Activated CD4-positive, CD25-positive, alpha-beta regulatory T cell treated with anti-CD3 and anti-CD28 coated beads, Interleukin-2, amount 50 U/mL, for 24 hours (primary cell): Measurements from ENCODE around the gene PDE6A.
"Not testable (repeated sequence)": the region's sequence is repeated elsewhere in the genome, so short reads cannot be mapped to it uniquely, and the experiment has no call there.

ENCODE experiments used
- ATAC-seq, 2 donors: fragments of 150-1000 bp; cut with Tn5 transposase; one replicate each; pipeline ENCODE4 v1.10.0; 2021; ENCODE audit warnings: mild to moderate bottlenecking in 1 of 2, moderate library complexity in 1 of 2

Gene PDE6A

DNA sequence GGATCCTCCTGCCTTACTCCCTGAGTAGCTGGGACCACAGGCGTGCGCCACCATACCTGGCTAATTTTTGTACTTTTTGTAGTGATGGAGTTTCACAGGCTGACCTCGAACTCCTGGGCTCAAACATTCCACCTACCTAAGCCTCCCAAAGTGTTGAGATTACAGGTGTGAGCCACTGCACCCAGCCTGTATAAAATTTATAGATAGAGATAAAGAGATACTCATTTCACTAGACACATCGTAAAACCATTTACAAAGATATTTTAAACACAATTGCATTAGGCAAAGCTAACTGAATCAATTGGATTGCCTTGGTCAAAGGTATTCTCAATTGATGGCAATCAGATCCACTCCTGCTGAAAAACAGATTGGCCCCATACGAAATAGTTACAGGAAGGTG, 52.0 kb downstream of the PDE6A start:
- ATAC-seq, result no peak

DNA sequence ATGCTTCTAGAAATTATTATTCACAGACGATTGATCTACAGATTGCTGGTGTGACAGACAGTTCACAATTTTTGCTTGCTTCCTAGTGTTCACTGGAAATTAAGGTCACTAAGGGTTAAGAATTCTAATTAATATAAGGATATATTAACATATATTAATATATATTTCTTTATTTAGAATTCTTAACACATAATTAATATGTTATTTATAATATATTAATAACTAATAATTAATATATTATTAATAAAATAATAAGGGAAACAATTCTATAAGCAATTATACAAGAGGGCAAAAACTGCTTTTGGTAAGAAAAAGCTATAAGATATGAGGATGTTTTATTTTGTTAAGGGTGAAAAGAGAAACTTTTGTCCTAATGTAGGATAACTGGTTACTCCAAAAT, 56.3 kb downstream of the PDE6A start:
- no peak for ATAC-seq

DNA sequence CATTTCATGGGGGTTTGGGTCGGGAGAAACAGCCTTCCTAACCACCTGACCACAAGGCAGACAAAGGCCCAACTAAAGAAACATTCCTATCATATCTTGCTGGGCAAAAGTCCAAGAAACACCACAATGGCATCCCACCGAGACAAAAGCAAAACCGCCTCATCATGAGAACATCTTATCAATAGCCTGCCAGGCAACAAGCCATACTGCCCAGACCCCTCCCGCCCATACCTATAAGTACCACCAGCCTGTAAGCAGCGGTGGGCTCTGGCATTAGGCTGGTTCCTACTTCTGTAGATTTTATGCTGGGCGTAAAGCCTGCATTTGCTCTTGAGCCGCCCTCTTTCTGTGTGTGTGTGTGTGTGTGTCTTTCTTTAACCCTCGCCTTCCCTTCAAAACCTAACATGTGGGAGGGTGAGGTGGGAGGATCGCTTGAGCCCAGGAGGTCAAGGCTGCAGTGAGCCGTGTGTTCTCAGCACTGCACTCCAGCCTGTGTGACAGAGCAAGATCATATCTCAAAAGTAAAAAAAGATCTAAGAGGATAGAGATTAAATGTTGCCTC, 56.9 kb downstream of the PDE6A start:
- ATAC-seq, result no peak

DNA sequence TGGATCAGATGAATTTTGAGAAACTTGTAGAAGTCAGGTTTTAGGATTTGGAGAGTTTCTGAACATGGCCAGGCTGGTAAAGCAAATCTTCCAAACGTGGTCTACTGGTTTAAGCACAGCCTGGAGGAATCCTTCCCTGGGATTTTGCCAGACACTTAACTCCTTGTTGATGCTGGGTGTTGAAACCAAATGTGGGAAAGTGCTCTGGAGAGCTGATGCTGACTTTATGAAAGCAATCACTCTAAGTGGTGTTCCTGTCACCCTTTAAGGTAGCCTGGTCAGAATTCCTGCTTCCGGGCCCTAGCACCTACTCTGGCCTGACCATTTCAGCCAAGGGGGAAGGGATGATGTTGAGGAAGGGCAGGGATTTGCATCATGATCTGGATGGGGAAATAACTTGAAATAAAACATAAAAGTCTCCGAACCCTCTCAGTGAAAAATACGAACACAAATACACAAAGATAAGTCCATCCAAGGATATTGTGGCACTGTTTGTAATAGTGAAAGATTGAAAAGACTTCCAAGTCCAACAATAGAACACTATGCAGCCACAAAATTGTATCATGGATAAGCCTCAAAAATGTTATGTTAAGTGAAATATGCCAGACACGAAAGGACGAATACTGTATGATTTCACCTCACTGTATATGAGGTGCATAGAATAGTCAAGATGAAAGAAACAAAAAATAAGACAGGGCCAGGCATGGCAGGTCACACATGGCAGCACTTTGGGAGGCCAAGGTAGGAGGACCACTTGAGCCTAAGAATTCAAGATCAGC, 57.7 kb downstream of the PDE6A start:
- ATAC-seq, result no peak

DNA sequence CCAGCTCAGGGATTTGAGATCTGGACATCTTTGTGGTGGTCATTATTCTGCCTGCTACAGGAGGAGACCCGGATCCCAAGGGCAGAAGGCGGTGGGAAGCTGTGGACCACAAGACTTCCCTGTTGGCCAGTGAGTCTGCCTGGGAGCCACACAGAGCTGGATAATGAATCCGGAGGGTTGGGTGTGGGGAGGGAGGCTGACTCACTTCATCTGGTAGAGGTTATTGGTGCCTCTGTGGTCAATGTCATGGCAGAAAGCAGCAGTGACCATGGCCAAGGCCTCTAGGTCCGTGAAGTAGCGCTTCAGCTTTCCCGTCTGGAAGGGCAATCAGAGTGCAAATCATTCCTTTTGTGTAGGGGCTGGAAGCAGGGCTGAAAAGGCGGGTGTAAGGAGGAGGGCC, 58.5 kb downstream of the PDE6A start:
- no peak for ATAC-seq

DNA sequence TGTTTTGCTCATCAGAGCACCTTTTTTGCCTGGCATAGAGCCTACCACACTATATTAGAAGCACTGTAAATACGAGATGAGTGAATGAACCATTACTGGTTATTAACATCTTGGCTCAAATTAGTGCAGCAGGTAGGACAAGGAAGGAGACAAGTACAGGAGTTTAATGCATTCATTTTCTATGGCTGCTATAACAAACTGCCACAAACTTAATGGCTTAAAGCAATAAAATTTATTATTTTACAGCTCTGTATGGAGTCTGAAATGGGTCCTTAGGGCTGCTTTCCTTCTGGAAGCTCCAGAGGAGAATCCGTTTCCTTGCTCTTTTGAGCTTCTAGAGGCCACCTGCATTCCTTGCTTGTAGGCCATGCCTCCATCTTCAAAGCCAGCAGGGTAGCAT, 59.1 kb downstream of the PDE6A start:
- ATAC-seq, result no peak

DNA sequence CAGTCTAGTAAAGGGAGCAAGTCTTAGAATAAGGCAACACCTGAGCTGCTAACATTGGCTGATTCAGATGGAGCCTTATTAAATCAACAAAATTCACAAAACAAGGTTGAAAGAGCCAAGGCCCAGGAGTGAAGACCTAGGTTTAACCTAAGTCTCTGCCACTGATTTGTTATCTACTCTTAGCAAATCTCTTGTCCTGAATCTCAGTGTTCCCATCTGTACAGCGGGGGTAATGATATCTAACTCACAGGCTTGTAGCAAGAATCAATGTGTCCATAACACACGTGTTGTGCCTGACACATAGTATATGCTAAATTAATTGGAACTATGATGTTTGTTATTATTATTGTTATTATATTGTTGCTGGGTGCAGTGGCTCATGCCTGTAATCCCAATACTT, 61.0 kb downstream of the PDE6A start:
- no peak for ATAC-seq

- ATAC-seq, result not testable (repeated sequence)
These were observed 62.0 kb downstream of the PDE6A start for GRCh38 chr5:149882633-149883032.

- no peak for ATAC-seq
These were observed 62.7 kb downstream of the PDE6A start for GRCh38 chr5:149881874-149882273.

GRCh38 chr5:149881069-149881622, 63.4 kb downstream of the PDE6A start:
- no peak for ATAC-seq

DNA sequence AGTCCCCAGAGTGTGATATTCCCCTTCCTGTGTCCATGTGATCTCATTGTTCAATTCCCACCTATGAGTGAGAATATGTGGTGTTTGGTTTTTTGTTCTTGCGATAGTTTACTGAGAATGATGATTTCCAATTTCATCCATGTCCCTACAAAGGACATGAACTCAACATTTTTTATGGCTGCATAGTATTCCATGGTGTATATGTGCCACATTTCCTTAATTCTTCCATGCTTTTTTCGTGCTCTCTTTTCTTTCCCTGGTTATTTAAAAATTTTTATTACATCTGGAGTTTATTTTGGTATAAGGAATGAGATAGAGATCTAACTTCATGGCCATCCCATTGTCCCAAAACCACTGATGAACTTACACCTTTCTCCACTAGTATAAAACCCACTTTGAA, 65.0 kb downstream of the PDE6A start:
- not testable (repeated sequence) for ATAC-seq

DNA sequence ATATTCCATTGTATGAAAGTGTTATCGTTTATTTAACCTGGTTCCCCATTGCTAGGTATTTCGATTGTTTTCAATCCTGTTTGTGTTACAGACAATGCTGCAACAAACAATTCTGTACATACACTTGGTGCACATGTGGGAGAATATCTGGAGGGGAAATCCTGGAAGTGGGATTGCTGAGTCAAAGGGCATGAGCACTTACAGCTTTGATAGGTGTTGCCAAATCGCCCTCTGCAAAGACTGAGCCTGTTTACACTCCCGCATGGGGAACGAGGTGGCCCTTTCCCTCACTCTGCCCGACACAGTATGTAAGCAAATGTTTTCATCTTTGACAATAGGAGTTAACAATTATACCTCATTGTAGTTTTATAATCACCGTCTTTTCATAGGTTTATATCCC, 66.2 kb downstream of the PDE6A start:
- ATAC-seq, result no peak

- ATAC-seq, result no peak
These were observed 70.7 kb downstream of the PDE6A start for GRCh38 chr5:149873896-149874295.

- no peak for ATAC-seq
These were observed 72.1 kb downstream of the PDE6A start for GRCh38 chr5:149872351-149873040.

- ATAC-seq, result no peak
These were observed 73.1 kb downstream of the PDE6A start for GRCh38 chr5:149871471-149871870.

DNA sequence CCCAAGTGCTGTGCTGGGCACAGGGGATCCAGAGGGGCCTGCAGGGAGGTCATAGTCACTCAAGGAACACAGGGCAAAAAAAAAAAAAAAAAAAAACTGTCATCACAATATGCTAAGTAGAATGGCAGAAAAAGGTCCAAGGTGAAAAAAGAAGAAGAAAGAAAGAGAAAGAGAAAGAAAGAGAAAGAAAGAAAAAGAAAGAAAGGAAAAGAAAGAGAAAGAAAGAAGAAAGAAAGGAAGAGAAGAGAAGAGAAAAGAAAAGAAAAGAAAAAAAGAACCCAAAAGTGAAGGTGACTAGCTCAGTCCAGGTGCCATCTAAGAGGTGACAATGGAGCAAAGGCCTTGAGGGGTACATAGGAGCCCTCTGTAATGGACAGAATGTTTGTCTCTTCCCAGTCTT, 73.9 kb downstream of the PDE6A start:
- no peak for ATAC-seq

DNA sequence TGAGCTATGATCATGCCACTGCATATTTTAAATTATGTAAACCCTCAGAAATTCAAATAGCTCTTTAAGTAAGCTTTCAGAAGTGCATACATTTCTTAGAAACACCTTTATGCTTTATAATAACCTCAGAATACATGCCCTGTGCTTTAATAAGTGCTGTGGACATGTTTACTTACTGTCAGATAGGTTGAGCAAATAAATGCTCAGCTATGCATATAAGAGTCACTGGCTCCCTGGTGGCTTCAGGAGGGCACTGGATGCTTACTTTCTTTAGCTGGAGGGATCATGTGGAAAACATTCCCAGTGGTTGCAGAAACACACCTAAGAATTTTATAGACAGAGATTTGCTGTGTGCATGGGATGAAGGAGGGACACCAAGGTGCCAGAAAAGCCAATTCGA, 74.4 kb downstream of the PDE6A start:
- ATAC-seq, result no peak

DNA sequence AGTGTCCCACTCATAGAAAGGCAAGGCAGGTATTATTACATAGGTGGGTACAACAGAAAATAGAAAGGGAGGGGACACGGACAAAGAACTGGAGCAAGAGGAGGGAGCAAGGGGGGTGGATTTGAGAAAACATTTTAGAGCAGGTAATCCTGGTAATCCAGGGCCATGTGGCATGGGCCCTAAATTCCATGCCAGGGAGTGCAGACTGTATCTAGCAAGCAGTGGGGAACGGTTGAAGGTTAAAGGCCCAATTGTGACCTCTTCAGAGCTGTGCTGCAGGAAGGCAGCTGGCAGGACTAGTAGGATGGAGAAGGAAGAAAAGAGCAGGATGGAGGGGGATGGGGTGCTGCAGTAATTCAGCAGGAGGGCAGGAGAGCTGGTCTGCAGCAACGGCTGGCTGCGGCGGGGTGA, 75.2 kb downstream of the PDE6A start:
- no peak for ATAC-seq

- no peak for ATAC-seq
These were observed 78.8 kb downstream of the PDE6A start for GRCh38 chr5:149865746-149866145.

DNA sequence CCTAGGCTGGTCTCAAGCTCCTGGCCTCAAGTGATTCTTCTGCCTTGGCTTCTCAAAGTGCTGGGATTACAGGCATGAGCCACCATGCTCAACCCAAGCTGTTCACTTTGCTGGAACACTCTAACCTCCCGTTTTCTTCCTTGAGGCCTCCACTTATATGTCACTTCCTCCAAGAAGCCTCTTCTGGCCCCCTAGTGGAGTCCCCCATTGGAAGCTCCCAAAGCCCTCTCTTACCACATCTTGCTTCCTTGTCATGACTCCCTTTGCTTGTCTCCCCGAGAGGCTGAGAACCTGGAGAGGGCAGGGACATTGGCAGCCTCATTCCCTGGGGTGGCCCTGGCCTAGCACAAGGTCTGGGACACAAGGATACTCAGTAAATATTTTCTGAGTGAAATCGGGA, 80.8 kb downstream of the PDE6A start:
- no peak for ATAC-seq

- ATAC-seq, result no peak
These were observed 81.4 kb downstream of the PDE6A start for GRCh38 chr5:149863176-149863575.

- peak in 1 of 2 donors; percentile 44 for ATAC-seq
These were observed 83.7 kb downstream of the PDE6A start for GRCh38 chr5:149860801-149861322.

- no peak for ATAC-seq
These were observed 84.8 kb downstream of the PDE6A start for GRCh38 chr5:149859746-149860145.

- not testable (repeated sequence) for ATAC-seq
These were observed 86.1 kb downstream of the PDE6A start for GRCh38 chr5:149858481-149858880.
